Measurements from ENCODE around the gene MPPED1.

The MPPED1 gene

DNA sequence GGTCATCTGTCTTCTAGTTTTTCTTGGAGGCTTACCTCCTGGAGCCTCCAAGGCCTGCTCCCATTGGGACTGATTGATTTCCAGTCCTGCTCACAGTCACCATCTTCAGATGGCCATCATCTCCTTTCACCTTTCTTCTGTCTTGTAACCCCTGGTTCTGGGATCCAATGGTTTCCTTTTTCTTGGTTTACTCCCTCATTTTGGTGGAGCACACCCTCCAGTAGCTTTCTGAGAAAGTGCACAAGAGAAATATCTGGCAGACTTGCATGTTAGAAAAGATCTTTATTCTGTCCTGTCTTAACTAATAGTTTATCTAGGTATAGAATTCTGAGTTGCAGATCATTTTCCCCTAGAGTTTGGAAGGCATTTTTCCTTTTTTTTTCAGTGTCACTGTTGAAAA is 50.9 kb downstream of the MPPED1 start:
- Histone ChIP-seq H3K9ac (ENCODE audit: low read length) (no peak overlapping the region), H3F3A (ENCODE audit: insufficient read depth) (no peaks in the 10 kb centered on the region), H3K27ac (ENCODE audit: low read depth, low read length) (no peak overlapping the region), H3K4me3 (ENCODE audit: insufficient read depth, low read length, poor library complexity, severe bottlenecking) (no peak overlapping the region), H3K4me2 (ENCODE audit: low read depth, low read length, poor library complexity, severe bottlenecking) (no peak overlapping the region), H2AFZ (ENCODE audit: low read depth, low read length, severe bottlenecking) (no peak overlapping the region), H3K27me3 (ENCODE audit: low read length) (no peaks in the 10 kb centered on the region), H3K9me2 (replicated peaks; ENCODE audit: insufficient read depth, low read length) (no peaks in the 10 kb centered on the region), H4K20me1 (ENCODE audit: low read depth, low read length) (no peaks in the 10 kb centered on the region), H3K79me2 (ENCODE audit: insufficient read depth, low read length) (no peaks in the 10 kb centered on the region), H3K36me3 (ENCODE audit: low read length) (no peaks in the 10 kb centered on the region), H3K9me3 (ENCODE audit: insufficient read depth, low read length) (no peaks in the 10 kb centered on the region)
- TF ChIP-seq EZH2phosphoT487 (conservative IDR thresholded peaks at IDR 0.05; ENCODE audit: low read length): no peak
- TF ChIP-seq, protein P1, sequence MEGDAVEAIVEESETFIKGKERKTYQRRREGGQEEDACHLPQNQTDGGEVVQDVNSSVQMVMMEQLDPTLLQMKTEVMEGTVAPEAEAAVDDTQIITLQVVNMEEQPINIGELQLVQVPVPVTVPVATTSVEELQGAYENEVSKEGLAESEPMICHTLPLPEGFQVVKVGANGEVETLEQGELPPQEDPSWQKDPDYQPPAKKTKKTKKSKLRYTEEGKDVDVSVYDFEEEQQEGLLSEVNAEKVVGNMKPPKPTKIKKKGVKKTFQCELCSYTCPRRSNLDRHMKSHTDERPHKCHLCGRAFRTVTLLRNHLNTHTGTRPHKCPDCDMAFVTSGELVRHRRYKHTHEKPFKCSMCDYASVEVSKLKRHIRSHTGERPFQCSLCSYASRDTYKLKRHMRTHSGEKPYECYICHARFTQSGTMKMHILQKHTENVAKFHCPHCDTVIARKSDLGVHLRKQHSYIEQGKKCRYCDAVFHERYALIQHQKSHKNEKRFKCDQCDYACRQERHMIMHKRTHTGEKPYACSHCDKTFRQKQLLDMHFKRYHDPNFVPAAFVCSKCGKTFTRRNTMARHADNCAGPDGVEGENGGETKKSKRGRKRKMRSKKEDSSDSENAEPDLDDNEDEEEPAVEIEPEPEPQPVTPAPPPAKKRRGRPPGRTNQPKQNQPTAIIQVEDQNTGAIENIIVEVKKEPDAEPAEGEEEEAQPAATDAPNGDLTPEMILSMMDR (IDR thresholded peaks at IDR 0.05; ENCODE audit: insufficient read depth, low read length, poor library complexity, severe bottlenecking): no peak

DNA sequence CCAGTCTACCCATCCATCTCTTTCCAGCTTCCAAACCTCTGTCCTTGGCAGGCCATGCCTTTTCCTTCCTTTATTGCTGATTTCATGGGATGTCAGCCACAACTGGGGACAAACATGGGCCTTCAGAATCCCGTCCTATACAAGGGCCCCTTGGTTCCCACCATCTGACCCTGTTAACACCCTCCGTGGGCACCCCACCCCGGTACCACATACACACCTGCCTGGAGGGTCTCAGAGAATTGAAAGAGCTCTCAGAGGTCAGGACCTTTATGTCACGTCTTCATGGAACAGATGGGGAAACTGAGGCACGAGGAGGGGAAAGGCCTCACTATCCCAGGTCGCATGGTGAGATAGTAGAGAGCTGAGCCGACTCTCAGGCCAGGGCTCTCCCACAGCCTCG is 53.0 kb downstream of the MPPED1 start:
- no peaks in the 10 kb centered on the region for H3K9me3 ChIP-seq (ENCODE audit: insufficient read depth, low read length)
- H2AFZ ChIP-seq (ENCODE audit: low read depth, low read length, severe bottlenecking): no peak overlapping the region
- no peak overlapping the region for H3K4me3 ChIP-seq (ENCODE audit: insufficient read depth, low read length, poor library complexity, severe bottlenecking)
- H3K4me2 ChIP-seq (ENCODE audit: low read depth, low read length, poor library complexity, severe bottlenecking): no peak overlapping the region
- no peak overlapping the region for H3K27ac ChIP-seq (ENCODE audit: low read depth, low read length)
- no peaks in the 10 kb centered on the region for H3K36me3 ChIP-seq (ENCODE audit: low read length)
- no peak overlapping the region for H3K9ac ChIP-seq (ENCODE audit: low read length)
- no peaks in the 10 kb centered on the region for H3F3A ChIP-seq (ENCODE audit: insufficient read depth)
- H3K9me2 ChIP-seq (replicated peaks; ENCODE audit: insufficient read depth, low read length): no peaks in the 10 kb centered on the region
- H4K20me1 ChIP-seq (ENCODE audit: low read depth, low read length): no peaks in the 10 kb centered on the region
- TF ChIP-seq, protein P1 (IDR thresholded peaks at IDR 0.05; ENCODE audit: insufficient read depth, low read length, poor library complexity, severe bottlenecking): no peak
- H3K79me2 ChIP-seq (ENCODE audit: insufficient read depth, low read length): no peaks in the 10 kb centered on the region
- no peaks in the 10 kb centered on the region for H3K27me3 ChIP-seq (ENCODE audit: low read length)

DNA sequence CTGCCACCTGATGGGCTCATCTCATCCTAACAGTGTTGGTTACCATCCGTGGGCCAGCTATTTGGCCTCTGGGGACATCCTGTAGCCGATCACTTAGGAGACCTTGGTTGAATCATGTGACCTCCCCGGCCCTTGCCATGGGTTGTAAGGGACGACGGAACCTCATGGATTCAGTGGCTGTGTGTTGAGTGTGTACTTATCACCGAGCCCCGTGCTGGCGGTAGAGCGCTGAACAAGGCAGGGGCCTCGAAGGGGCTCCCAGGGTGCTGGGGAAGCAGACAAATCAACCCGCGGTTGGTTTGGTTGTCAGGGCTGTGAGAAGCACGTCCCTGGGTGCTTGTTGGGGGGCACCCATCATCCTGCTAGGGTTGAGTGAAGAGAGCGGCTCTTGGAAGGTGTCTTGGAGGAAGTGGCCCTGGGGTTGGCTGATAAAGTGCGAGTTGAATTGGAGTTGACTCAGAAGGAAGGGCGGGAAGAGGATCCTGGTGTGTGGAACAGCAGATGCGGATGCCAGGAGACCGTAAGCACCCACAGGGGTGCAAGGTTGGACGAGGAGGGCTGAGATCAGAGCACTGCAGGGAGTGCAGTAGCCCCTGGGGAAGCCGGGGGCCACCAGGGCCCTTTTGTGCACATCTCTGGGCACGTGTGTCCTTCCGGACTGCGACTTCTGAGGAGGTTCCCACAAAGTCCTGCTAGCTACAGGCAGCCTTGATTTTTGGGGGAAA is 53.6 kb downstream of the MPPED1 start:
- Histone ChIP-seq H3K9me2 (replicated peaks; ENCODE audit: insufficient read depth, low read length) (no peaks in the 10 kb centered on the region), H3K9ac (ENCODE audit: low read length) (no peak overlapping the region), H3F3A (ENCODE audit: insufficient read depth) (no peaks in the 10 kb centered on the region), H3K27ac (ENCODE audit: low read depth, low read length) (no peak overlapping the region), H4K20me1 (ENCODE audit: low read depth, low read length) (no peaks in the 10 kb centered on the region), H3K4me2 (ENCODE audit: low read depth, low read length, poor library complexity, severe bottlenecking) (no peak overlapping the region), H3K4me3 (ENCODE audit: insufficient read depth, low read length, poor library complexity, severe bottlenecking) (no peak overlapping the region), H3K79me2 (ENCODE audit: insufficient read depth, low read length) (no peaks in the 10 kb centered on the region), H3K27me3 (ENCODE audit: low read length) (no peaks in the 10 kb centered on the region), H3K9me3 (ENCODE audit: insufficient read depth, low read length) (no peaks in the 10 kb centered on the region), H2AFZ (ENCODE audit: low read depth, low read length, severe bottlenecking) (no peak overlapping the region), H3K36me3 (ENCODE audit: low read length) (no peaks in the 10 kb centered on the region)
- no peak for TF ChIP-seq EZH2phosphoT487 (conservative IDR thresholded peaks at IDR 0.05; ENCODE audit: low read length)
- TF ChIP-seq, protein P1 (IDR thresholded peaks at IDR 0.05; ENCODE audit: insufficient read depth, low read length, poor library complexity, severe bottlenecking): no peak

Data from SU-DHL-6 (cell line).